GM19328 (cell line): Measurements from ENCODE around the gene POPDC2.

ENCODE experiments used
- ATAC-seq: cut with Tn5 transposase; IDR thresholded peaks from one replicate; pipeline ENCODE4 v1.9.1; 2021; ENCODE audit warnings: mild to moderate bottlenecking, moderate library complexity; ENCODE audit not compliant: unreplicated experiment

Gene POPDC2

DNA sequence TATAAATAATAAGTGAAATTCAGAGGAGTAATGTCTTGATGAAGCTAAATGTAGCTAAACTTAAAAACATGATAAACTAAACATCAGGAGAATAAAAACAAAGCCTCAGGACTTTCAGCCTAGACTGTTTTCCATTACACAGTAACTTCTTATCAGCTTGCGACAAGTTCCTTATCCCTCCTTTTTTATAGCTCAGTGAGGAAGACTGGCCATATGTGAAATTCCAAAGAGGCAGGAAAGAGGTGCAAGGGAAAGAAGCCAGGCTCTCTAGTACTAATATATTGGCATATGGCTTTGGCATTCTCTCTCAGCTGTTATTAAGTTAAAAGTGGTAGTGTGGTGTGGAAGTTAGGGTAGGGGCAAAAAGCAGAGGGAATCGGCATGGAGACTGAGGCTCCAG is 12.4 kb upstream of the POPDC2 start:
- ATAC-seq, result no peak

DNA sequence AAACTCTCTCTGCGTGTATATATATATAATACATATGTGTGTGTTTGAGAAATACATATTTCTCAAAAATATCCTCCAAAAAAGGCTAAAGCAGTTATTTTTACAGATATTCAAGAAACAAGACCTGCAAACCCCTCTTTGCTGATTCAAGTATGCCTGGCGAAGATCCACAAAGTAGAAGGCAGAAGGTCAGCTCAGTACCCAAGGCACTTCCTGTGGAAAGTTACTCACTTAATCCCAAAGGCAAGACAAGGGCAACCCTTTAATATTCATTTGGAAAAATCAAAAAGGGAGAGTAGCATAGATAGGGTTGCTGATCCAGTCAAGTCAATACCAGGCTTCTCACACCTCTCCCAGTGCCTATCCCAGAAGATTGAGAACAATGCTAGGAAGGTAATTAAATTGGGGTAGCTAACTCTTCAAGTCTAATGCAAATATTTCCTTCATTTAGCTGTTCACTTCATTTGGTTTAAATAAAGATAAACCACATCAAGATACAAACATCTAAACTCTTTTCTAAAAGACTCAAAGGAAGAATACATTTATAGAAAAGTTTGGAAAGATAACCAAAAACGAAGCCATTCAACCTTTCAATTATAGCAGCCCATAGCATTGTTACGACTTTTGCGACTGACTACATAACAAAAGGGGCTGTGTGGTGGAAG is 9.6 kb upstream of the POPDC2 start:
- no peak for ATAC-seq

DNA sequence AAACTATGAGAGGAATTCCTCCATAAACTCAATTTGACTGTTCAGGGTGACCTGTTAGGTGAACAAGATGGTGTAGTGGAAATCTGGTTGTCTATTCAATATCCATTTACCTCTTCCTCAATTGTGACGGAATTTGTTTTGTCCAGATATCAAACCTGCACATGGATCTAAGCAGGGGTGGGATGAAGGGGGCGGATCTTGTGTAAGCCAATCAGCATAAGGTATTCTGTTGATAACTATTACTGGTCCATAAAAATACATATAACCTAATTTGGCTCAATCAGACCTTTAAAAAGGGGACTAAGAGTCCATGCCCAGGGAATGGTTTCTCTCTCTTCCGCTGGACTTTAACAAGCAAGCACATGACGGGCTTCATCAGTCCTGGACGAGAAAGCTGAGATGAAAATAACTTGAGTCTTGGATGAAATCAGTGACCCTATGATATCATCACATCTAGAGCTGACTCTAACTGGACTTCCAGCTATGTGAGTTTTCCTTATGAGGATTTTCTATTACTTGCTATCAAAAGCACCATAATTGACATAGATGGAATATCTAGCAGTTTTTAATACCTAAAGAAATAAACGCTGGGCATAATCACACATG is 5.7 kb upstream of the POPDC2 start:
- ATAC-seq, result no peak

DNA sequence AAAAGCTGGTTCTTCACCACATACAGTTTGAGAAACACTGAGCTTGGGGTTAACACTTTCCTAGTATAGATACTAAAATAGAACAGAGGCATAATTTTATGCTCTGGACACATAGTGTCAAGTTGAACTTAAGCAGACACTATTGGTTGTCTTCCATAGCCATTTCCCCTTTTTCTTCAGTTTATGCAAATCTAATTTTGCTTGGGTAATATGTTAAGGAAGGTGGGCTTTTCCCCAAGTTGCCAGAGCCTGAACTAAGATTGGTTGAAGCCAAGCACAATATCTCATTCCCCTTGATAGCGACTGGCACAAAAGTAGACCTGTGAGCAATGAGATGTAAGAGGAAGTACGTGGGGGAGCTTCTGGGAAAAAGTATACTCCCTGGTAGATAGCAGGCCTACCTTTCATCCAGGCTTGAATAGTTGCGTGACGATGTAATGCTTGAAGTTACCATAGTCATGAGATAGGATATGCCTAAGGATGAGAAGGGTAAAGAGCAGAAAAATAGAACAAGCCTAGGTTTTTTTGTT is 4.5 kb upstream of the POPDC2 start:
- no peak for ATAC-seq

DNA sequence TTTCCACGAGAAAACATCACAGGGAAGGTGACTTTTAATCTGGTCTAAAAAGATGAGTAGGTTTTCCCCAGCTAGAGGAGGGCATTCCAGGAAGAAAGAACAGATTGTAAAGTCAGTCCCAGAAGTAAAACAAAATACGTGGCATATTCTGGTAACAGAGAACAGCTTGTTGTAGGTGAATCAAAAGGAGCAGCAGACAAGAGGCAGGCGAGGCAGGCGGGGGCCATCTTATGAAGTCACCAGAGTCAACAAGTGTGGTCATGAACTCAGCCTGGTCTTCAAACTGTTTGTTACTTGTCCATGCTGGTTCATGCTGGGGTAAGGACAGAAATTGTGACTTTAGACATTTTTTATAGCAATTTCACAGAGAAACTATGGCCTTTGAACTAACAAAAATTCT is 4.0 kb upstream of the POPDC2 start:
- no peak for ATAC-seq

DNA sequence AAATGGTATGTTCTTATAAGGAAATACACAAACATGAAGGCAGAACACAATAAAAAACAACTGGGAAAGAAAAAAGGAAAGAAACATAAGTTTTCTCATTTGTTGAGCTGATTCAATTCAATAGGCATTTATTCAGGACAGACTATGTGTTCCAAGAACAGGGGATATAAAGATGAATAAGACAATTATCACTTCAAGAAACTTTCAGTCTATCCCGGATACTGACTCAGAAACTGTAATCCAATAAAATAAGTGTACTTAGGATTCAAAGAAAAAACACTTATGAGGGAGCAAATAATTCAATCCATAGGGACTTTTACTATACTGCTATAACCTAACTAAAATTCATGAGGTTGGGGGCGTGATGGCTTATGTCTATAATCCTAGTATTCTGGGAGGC is 3.5 kb upstream of the POPDC2 start:
- ATAC-seq, result no peak

DNA sequence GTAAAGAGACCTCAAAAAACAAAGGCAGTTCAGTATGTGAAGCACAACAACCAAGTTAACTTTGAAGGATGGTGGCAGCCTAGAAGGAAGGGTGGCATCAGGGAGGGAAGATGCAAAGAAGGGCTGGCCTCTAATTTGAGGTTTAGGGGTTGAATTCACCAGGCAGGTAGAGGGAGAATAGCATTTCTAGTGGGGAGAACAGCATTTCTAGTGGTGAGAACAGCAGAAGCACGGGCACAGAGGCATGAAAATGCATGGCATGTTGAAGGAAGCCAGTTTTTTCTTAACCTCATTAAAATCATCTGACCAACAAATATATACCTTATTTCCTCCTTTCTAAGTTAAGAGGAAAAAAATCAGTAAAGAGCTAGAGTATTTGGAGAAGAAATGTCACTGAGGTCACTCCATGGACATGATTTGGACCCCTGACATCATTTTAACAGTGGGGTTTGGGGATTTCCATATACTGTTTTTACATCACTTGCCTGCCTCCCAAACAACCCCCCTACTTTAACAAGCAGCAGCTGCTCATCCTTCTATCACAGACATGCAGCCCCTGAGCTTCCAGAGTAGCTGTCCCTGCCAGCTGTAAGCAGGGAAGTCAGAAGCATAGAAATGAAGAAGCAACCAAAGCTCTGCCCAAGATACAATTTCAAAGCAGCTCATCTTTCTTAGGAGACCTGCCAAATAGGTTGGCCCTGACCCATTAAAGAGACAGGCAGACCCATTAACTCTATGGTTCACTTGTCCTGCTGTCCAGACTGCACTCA is 2.4 kb upstream of the POPDC2 start:
- ATAC-seq, result no peak

DNA sequence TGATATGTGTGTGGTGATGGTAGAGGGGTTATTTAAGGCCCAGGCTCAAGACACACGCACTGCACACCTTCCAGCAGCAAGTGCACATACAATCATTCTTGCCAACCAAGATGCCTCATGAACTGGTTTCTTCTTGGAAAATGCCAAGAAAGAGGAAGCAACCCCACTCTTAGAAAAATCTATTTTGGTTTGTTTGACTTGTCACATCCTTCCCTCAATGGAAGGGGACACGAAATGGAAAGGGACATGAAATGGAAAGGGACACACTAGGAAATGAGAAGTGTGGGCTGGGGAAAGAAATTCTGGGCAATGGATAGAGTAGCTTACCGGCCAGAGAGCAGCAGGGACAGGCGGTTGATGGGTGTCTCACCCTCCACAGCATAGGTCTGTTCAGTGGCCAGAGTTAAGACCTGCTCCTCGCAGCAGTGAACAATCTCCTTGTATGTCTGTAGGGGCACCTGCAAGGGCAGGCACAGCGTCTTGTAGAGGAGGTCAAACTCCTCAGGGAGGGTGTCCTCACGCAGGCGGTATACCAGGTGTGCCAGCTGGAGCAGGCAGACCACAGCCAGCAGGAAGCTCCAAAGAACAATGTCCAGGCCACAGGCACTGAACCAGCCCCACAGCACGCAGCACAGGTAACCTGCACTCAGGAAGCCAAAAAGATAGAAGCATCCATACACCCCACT is 640 bp downstream of the POPDC2 start:
- ATAC-seq, result no peak

DNA sequence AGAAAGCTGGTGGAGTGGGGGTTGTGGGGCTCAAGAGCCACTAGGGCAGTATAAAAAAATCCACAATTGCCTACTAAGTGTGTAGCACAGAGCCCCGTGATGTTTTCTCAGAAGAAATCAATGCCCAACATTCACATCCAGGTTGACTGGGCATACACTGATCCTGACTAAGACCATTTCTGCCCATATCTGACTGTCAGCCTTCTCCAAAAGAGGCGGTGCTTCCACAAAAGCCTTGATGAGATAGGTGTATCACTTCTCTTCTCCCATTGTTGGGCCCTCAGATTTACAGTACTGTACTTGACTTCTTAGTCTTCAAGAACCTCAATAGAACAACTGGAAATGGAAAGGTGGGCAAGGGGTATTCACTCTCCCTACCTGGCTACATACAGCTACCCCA is 1.4 kb downstream of the POPDC2 start:
- no peak for ATAC-seq

DNA sequence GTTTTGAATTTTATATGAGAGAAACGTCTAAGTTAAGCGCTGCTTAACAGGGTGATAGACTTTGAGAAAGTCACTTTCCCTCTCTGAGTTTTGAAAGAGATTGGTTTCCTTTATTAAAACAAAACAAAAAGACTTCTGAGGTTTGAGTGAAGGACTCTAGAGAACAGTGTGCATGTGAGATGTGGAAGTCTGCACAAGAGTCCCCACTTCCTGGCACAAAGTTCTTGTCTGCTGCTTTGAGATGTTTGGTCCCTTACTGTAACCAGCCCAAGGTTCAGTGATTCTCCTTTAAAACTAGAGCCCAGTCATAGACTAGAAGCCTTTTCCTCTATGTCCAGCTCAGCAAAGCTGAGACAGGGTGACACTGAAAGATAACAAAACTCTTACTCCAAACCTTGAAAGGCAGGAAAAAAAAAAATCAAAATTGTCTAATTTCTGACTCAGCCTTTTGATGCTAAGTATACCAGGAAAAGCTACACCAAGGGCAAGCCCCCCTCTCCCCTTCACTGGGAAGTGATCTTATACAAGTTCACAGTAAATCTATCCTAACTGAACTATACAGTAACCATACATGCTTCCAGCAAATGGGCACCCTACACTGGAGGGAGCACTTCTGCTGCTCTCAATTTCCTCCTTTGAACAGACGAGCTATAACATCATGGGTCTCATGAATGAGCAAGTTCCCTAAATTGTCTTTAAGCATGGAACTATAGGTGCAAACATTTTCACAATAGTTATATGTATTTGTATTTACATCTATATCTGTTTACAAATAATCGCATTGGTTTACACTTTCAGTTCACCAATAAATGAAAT is 2.3 kb downstream of the POPDC2 start:
- ATAC-seq, result no peak

DNA sequence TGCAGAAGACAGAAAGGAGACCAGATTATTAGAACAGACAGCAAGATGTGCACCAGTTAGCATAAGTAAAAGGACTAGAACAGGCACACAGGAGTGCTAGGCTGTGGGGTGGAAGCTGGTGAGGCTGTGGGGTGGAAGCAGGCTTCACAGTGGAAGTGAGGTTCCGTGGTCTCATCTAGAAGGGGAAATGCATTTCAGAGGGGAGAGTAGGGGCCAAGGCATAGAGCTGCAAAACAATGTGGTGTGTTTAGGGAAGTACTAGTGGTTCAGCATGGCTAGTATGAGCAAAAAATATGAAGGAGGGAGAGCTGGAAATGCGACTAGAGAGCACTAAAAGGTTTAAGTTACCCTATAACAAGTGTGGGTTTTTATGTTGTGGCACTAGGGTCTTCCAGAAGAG is 6.5 kb downstream of the POPDC2 start:
- no peak for ATAC-seq

DNA sequence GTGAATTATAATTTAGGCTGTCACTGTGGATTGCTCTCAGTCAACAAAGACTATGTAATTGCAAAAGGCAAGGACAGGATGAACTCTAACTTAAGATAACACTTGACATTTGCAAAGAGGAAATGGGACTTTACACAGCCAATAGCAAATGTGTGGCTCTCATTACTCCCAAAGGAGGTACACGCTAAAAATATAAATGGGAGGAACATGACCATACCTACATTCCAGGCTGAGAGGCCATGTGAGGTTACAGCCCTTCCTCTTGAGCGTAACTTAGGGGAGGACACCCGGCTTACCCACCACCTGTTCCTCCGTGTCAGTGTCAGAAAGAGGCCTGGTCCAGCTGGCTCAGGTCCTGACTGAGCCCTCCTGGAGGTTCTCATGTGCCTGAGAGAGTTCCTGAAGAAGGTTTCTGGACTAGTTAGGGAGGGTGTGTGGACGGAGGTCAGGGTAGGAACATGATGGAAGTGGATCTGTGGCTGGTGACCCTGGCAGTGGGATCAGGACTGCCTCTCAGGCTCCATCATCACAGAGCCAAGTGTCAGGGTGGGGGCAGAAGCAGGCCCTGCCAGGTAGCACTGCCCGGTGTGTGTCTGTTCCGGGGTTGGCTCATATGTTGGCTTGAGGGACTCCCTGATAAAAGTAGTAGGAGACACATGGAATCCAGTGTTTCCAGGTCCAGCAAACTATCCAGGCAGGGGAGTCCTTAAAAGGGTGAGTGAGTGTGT is 7.9 kb downstream of the POPDC2 start:
- no peak for ATAC-seq

DNA sequence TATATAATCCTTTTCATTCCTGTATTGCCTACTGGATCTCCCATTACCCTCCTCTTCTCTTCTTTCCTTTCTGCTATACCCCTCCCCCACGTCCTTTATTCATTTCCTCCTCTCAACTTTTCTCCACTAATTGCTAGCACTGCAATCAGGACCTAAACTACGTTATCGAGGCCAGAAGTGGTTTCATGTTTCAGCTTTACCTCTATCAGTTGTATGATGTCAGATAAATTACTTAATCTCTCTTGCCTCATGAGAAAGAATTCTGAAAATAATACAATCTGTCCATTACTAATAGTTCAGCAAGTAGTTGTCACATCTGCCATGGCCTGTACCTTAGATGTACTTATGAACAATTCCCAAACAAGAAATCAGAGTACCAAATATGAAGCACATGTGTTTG is 10.6 kb downstream of the POPDC2 start:
- ATAC-seq, result no peak

DNA sequence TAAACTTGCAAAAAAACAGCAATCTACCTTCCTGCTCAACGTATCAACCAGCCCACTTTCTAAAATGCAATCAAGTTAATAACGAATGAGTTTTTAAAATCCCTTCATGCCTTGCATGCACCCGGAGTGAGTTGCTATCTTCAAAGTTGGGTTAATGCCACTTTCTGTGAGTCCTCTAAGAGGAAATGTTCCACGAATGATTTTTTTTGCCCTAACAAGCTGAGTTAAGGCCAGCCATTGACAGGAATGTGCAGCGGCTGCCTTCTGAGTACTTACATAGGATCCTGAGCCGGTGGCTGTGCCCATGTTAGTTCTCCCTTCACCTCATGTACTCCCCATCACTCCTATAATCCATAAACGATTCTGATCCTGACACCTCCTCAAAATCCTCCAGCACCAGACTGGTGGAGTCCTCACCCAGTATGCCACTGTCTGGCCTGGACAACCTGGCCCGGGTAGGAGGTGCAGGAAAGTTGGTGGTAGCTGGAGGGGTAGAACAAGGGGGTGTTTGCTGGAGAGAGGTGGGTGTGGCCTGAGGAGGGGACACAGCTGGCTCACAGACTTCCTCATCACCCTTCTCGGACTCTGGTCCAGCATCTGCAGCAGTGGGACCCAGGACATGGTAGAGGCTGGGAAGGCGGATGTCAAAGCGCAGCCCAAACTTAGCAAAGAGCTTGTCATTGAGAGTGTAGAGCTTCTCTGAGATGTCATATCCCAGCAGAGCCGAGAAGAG is 12.4 kb downstream of the POPDC2 start:
- ATAC-seq, result no peak

DNA sequence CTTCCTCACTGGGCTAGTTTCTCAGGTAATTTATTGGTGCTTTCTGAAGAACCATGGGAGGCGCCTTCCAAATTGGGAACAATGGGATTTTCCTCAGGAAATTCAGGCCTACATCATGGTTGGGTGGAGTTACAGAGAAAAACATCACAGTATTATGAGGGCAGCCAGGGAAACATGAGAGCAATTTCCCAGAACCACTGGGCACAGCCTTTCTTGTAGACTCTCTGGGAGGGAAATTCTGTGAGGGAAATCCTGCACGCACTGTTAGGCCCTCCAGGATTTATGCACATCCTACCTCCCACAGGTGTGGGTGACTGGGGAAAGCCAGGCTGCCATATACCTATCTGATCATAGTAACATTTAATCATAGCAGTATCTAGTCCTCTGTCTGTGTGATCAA is 13.2 kb downstream of the POPDC2 start:
- no peak for ATAC-seq

DNA sequence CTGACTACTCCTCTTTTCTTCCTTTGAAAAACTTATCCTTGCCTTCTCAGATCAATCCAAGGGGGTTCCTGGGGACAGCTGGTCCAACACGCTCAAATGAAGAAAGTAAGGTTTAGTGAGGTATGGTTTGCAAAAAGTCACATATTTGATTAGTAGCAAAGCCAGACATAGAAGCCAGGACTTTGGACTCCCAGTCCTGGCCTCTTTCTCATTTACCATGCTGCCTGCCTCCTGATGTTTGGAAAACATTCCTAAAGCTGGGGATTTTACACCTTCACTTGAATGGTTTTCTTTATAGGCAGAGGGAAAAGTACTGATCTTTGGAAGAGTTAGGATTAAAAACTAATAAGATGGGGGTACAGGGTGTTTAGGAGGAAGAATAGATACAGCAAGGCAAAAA is 14.6 kb downstream of the POPDC2 start:
- no peak for ATAC-seq

DNA sequence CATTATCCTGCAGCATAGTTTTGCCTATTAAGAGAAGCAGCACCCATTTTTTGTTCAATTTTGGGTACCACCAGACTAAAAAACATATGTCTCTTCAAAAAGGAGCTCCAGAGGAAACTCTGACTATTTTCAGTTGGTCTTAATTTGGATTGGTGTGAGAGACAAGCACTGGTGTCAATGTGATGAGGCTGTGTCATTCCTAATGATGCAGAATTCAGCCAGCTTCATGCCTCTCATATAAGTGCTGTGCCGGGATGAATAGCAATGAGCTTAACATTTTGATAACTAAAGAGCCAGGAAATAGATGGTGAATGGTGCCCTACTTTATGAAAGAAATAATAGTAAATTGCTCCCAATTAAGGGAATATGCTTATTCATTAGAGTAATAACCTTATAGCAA is 15.9 kb downstream of the POPDC2 start:
- no peak for ATAC-seq

DNA sequence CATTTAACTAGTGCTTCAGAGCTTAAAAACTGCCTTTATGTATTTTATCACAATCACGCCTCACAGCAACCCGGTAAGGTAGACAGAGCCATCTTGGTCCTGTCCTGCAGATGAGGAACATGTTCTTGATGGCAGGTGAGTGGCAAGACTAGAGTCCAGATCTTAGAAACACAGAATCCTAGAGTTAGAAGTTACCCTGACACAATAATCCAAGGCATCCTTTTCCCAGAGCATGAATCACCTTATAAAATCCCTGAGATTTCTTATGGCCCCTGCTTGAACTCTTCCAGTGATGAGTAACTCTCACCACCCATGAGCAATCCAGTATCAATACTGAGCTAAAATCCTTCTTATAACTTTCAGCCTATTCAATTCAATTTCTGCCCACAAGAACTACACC is 16.9 kb downstream of the POPDC2 start:
- no peak for ATAC-seq

DNA sequence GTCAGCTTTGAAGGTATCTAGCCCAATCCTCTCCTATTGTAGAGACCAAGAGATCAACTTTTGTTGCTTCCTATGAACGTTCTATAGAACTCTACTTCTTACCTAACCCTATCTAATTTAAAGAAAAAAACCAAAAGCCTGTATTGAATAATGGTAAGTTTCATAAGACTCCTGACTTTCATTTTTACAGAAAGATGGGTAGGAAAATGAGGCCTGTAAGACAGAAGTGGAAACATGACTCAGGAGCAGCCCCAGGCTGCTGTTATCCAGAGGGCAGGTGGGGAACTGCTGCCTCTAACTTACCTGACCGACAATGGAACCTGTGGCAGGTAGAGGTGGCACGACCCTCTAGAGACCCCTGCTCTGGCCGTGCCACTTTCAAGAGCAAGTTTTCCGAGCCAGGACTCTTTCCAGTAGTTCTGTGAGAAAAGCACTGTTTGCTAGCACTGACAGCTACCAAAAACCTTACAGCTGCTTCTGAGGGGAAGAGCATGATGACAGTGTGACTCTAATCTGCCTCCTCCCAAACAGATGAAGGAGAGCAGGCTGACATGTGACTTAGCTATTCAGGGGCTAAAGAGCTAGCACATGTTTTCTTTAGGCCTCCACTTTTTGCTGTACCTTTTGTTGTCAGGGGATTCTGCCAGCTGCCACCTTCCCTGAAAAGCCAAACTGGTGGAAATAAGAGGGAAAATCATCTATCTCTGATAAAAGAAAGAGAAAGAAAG is 17.5 kb downstream of the POPDC2 start:
- ATAC-seq, result no peak
